Sigmoid colon (tissue), 4 donors: Measurements from ENCODE around the gene FGF3.

ENCODE experiments used
- POLR2AphosphoS5 ChIP-seq, 4 donors: sonication (generic); formaldehyde crosslinking; IDR thresholded peaks; one replicate each; pipeline ENCODE4 v1.6.1; 2017; ENCODE audit warnings: antibody characterized with exemption in 4 of 4
- TF ChIP-seq, protein P1 (sequence below), 4 experiments: fragments of 450-650 bp in 3 of 4; fragments of 200-600 bp in 1 of 4; IDR thresholded peaks; one replicate each; pipeline ENCODE4 v1.5.1; 2016 to 2019; ENCODE audit warnings: antibody characterized with exemption in 4 of 4, mild to moderate bottlenecking in 3 of 4, moderate library complexity in 2 of 4

DNA sequence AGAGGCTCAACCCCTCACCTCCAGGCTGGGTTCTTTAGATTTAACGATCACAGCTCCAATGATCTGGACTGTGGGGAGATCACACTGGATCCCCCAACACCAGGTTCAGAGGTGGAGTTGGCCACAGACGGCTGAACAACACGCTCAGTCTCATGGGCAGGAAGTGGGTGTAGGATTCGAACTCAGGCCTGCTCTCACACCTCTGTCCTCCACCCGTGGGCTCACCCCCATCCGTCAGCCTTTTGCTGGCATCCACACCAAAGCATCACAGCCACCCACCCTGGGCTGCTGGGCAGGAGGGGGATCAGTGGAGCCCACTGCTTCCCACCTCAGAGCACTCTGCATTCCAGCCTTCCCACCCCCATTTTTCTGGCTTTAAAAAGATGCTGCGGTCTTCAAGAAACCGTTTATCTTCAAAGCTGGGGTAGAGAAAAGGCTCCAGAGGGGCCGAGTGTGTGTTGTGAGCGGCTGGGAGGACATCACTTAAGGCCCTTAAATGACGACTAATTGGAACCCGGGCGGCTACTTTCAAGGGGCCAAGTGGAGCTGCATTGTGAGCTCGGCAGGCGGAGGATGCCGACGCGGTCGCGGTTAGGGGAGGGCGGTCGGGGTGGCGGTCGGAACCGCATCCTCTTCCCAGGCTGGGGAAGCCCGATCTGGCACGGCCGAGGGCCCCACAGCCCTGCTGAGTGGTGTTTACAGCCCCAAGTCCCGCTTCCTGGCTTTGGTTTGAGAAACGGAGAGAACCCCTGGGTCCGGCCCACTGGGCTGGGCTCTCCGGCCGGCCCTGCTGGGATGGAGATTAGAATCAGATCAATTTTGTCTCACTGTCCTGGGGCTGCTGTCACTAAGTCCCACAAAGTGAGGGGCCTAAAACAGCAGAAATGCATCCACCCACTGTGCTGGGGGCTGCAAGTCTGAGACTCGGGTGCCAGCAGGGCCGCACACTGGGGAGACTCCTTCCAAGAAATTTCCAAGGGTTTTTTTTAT lies 15.9 kb upstream of the FGF3 start:
- TF ChIP-seq, protein P1, sequence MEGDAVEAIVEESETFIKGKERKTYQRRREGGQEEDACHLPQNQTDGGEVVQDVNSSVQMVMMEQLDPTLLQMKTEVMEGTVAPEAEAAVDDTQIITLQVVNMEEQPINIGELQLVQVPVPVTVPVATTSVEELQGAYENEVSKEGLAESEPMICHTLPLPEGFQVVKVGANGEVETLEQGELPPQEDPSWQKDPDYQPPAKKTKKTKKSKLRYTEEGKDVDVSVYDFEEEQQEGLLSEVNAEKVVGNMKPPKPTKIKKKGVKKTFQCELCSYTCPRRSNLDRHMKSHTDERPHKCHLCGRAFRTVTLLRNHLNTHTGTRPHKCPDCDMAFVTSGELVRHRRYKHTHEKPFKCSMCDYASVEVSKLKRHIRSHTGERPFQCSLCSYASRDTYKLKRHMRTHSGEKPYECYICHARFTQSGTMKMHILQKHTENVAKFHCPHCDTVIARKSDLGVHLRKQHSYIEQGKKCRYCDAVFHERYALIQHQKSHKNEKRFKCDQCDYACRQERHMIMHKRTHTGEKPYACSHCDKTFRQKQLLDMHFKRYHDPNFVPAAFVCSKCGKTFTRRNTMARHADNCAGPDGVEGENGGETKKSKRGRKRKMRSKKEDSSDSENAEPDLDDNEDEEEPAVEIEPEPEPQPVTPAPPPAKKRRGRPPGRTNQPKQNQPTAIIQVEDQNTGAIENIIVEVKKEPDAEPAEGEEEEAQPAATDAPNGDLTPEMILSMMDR (IDR thresholded peaks at IDR 0.05): no peak
- no peak for TF ChIP-seq POLR2AphosphoS5 (IDR thresholded peaks at IDR 0.05)
